Liver (tissue), 3 donors: ENCODE results near the gene TBCCD1.

Experiments
- CTCF ChIP-seq: fragments of 150-350 bp; IDR thresholded peaks from 2 replicates; pipeline ENCODE4 v1.5.1; 2017; ENCODE audit warnings: improper control_type of control experiment, low read depth, low read length; ENCODE audit not compliant: missing input control
- JUND ChIP-seq, 2 donors: IDR thresholded peaks; 2 replicates each; pipeline ENCODE4 v1.6.1; 2016; ENCODE audit warnings: antibody characterized with exemption in 2 of 2
- TAF1 ChIP-seq: conservative IDR thresholded peaks from 2 replicates; pipeline ENCODE4 v1.6.1; 2016; ENCODE audit warnings: antibody characterized with exemption, mild to moderate bottlenecking
- YY1 ChIP-seq: IDR thresholded peaks from 2 replicates; pipeline ENCODE4 v1.6.1; 2016; ENCODE audit warnings: antibody characterized with exemption, mild to moderate bottlenecking
- donor health status: healthy.
- donor health status: healthy.

GRCh38 chr3:186552408-186553031, 14.6 kb downstream of the TBCCD1 start:
- TF ChIP-seq TAF1, result no peak
- TF ChIP-seq JUND (IDR thresholded peaks at IDR 0.05), result no peak
- TF ChIP-seq CTCF, result no peak
- no peak for TF ChIP-seq YY1
